HS-5 (cell line): Measurements from ENCODE around the gene TSPO.
A peak's percentile ranks its signal among the peaks of the same experiment; 100 is the strongest.
"Not testable (repeated sequence)": the region's sequence is repeated elsewhere in the genome, so short reads cannot be mapped to it uniquely, and the experiment has no call there.

Source experiments
- DNase-seq: peaks from one replicate; pipeline ENCODE4 v3.0.0-alpha.2; 2012; ENCODE audit warnings: low read depth

Gene TSPO

GRCh38 chr22:43131773-43132501 is 19.4 kb upstream of the TSPO start:
- DNase-seq = no peak

GRCh38 chr22:43133401-43133800 is 18.0 kb upstream of the TSPO start:
- no peak for DNase-seq

- no peak for DNase-seq
Observed at GRCh38 chr22:43134553-43134952, 16.8 kb upstream of the TSPO start.

GRCh38 chr22:43135565-43135964 is 15.8 kb upstream of the TSPO start:
- DNase-seq = no peak

- DNase-seq = no peak
Observed at GRCh38 chr22:43136255-43136654, 15.1 kb upstream of the TSPO start.

- DNase-seq = no peak
Observed at GRCh38 chr22:43136801-43137200, 14.6 kb upstream of the TSPO start.

- no peak for DNase-seq
Observed at GRCh38 chr22:43142880-43143562, 8.3 kb upstream of the TSPO start, which contains the start of gene MCAT. MCAT (minus strand) TSS chr22:43143398; CDS start chr22:43143348, 50 bp downstream.

GRCh38 chr22:43144949-43145348 is 6.4 kb upstream of the TSPO start:
- DNase-seq = no peak

- DNase-seq = not testable (repeated sequence)
Observed at GRCh38 chr22:43145371-43145770, 6.0 kb upstream of the TSPO start.

GRCh38 chr22:43146332-43146731 is 5.0 kb upstream of the TSPO start:
- DNase-seq = not testable (repeated sequence)

GRCh38 chr22:43147821-43148220 is 3.5 kb upstream of the TSPO start:
- DNase-seq = no peak

- no peak for DNase-seq
Observed at GRCh38 chr22:43148581-43148980, 2.8 kb upstream of the TSPO start.

- no peak for DNase-seq
Observed at GRCh38 chr22:43150731-43151206, 590 bp upstream of the TSPO start.

GRCh38 chr22:43152003-43152356 is 621 bp downstream of the TSPO start:
- DNase-seq = no peak

- DNase-seq = peak; percentile 31
Observed at GRCh38 chr22:43152357-43153071, 1.2 kb downstream of the TSPO start.

- DNase-seq = no peak
Observed at GRCh38 chr22:43153899-43154298, 2.5 kb downstream of the TSPO start.

GRCh38 chr22:43154887-43155536 is 3.7 kb downstream of the TSPO start:
- no peak for DNase-seq

GRCh38 chr22:43155789-43156188 is 4.4 kb downstream of the TSPO start:
- DNase-seq = no peak

GRCh38 chr22:43156413-43156812 is 5.1 kb downstream of the TSPO start:
- DNase-seq = no peak

- DNase-seq = no peak
Observed at GRCh38 chr22:43157874-43158546, 6.7 kb downstream of the TSPO start.

- DNase-seq = no peak
Observed at GRCh38 chr22:43158778-43159483, 7.6 kb downstream of the TSPO start.
